ENCODE data around the gene IL4R.
"Not testable (repeated sequence)": the region's sequence is repeated elsewhere in the genome, so short reads cannot be mapped to it uniquely, and the experiment has no call there.

DNA sequence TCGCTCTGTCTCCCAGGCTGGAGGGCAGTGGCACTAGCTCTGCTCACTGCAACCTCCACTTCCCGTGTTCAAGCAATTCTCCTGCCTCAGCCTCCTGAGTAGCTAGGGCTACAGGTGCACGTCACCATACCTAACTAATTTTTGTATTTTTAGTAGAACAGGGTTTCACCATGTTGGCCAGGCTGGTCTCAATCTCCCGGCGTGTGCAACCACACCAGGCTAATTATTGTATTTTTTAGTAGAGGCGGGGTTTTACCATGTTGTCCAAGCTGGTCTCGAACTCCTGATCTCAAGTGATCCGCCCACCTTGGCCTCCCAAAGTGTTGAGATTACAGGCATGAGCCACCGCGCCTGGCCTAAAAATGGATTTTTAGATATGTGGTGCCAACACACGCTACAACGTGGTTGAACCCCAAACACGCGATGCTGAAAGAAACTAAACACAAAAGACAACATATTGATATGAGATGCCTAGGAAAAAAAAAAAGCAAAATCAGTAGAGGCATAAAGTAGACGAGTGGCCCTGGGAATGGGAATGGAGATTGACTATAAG, 84.6 kb downstream of the IL4R start:
- TF ChIP-seq, protein P1, sequence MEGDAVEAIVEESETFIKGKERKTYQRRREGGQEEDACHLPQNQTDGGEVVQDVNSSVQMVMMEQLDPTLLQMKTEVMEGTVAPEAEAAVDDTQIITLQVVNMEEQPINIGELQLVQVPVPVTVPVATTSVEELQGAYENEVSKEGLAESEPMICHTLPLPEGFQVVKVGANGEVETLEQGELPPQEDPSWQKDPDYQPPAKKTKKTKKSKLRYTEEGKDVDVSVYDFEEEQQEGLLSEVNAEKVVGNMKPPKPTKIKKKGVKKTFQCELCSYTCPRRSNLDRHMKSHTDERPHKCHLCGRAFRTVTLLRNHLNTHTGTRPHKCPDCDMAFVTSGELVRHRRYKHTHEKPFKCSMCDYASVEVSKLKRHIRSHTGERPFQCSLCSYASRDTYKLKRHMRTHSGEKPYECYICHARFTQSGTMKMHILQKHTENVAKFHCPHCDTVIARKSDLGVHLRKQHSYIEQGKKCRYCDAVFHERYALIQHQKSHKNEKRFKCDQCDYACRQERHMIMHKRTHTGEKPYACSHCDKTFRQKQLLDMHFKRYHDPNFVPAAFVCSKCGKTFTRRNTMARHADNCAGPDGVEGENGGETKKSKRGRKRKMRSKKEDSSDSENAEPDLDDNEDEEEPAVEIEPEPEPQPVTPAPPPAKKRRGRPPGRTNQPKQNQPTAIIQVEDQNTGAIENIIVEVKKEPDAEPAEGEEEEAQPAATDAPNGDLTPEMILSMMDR (IDR thresholded peaks at IDR 0.05; ENCODE audit: low read depth, low read length, poor library complexity, severe bottlenecking) = not testable (repeated sequence)
- not testable (repeated sequence) for TF ChIP-seq EZH2phosphoT487 (IDR thresholded peaks at IDR 0.05; ENCODE audit: borderline replicate concordance, low read length)

Data from DOHH2 (cell line).